Stimulated activated CD8-positive, alpha-beta memory T cell treated with anti-CD3 and anti-CD28 coated beads, Interleukin-7, amount 100 ng/mL, for 24 hours (primary cell): ENCODE measurements around the gene SELENON.
A peak's percentile ranks its signal among the peaks of the same experiment; 100 is the strongest.

ENCODE experiments used
- DNase-seq: peaks from one replicate; pipeline ENCODE4 v3.0.0-alpha.2; 2020; ENCODE audit warnings: low read depth

The SELENON gene

GRCh38 chr1:25771221-25772114 lies 28.5 kb upstream of the SELENON start:
- no peak for DNase-seq

- no peak for DNase-seq
Measured at GRCh38 chr1:25772164-25772563, 27.8 kb upstream of the SELENON start.

- no peak for DNase-seq
Measured at GRCh38 chr1:25772692-25773245, 27.2 kb upstream of the SELENON start.

GRCh38 chr1:25773441-25774125 lies 26.4 kb upstream of the SELENON start:
- DNase-seq, result no peak

- no peak for DNase-seq
Measured at GRCh38 chr1:25774206-25774803, 25.7 kb upstream of the SELENON start.

- peak; percentile 65 for DNase-seq
Measured at GRCh38 chr1:25774921-25775771, 24.8 kb upstream of the SELENON start.

GRCh38 chr1:25779388-25779787 lies 20.6 kb upstream of the SELENON start:
- no peak for DNase-seq

- no peak for DNase-seq
Measured at GRCh38 chr1:25779894-25780293, 20.1 kb upstream of the SELENON start.

GRCh38 chr1:25780318-25781129 lies 19.5 kb upstream of the SELENON start:
- DNase-seq, result no peak

GRCh38 chr1:25781130-25781433 lies 18.9 kb upstream of the SELENON start:
- DNase-seq, result no peak

- DNase-seq, result no peak
Measured at GRCh38 chr1:25782608-25783201, 17.3 kb upstream of the SELENON start.

- no peak for DNase-seq
Measured at GRCh38 chr1:25784575-25785051, 15.4 kb upstream of the SELENON start.

- no peak for DNase-seq
Measured at GRCh38 chr1:25785333-25786067, 14.5 kb upstream of the SELENON start.

GRCh38 chr1:25786887-25787759 lies 12.9 kb upstream of the SELENON start:
- DNase-seq, result no peak

GRCh38 chr1:25787760-25788166 lies 12.2 kb upstream of the SELENON start:
- no peak for DNase-seq

- no peak for DNase-seq
Measured at GRCh38 chr1:25790472-25790871, 9.5 kb upstream of the SELENON start.

- DNase-seq, result no peak
Measured at GRCh38 chr1:25792115-25792514, 7.9 kb upstream of the SELENON start.

- DNase-seq, result no peak
Measured at GRCh38 chr1:25793585-25794170, 6.3 kb upstream of the SELENON start.
